H1 (cell line): Measurements from ENCODE around the gene CUL9. TPM values are rescaled to one million over a fixed set of nuclear protein-coding genes. Genes with fewer than 3 reads are reported as not detected.

Source experiments
- CTCF ChIA-PET: fragments of 300-600 bp; sonication (Branson Sonifier 250); formaldehyde crosslinking; loops from one replicate; lab custom pipeline; 2021; ENCODE audit not compliant: partially characterized antibody; lab: Charles Lee
- POLR2A ChIA-PET: fragments of 300-600 bp; sonication (Branson Sonifier 250); formaldehyde crosslinking; loops from one replicate; lab custom pipeline; 2021; ENCODE audit warnings: inconsistent platforms; ENCODE audit not compliant: partially characterized antibody; lab: Charles Lee
- DNase-seq, 2 experiments: peaks; one replicate each; pipeline versions ENCODE4 v3.0.0 to v3.0.0-alpha.2; 2010 to 2022; ENCODE audit warnings: low spot score in 2 of 2, low read depth in 1 of 2, mixed read lengths in 1 of 2
- FAIRE-seq: peaks from 2 replicates; lab custom pipeline; 2011; peaks lifted over from hg19 to GRCh38; lab: Jason Lieb, UNC
- H2AFZ ChIP-seq: 2 replicates; pipeline ENCODE4 v1.8.1; 2012; ENCODE audit warnings: low read length, inconsistent platforms
- H2AK5ac ChIP-seq: 2 replicates; pipeline ENCODE4 v1.6.1; 2013; ENCODE audit warnings: low read depth, low read length
- H2BK120ac ChIP-seq: replicated peaks from 2 replicates; pipeline ENCODE3; 2013; ENCODE audit warnings: low read depth, low read length, inconsistent platforms
- H2BK12ac ChIP-seq: 2 replicates; pipeline ENCODE4 v1.6.1; 2013; ENCODE audit warnings: low read depth, low read length
- H2BK15ac ChIP-seq: 2 replicates; pipeline ENCODE4 v1.6.1; 2013; ENCODE audit warnings: low read length
- H2BK20ac ChIP-seq: 2 replicates; pipeline ENCODE4 v1.6.1; 2013; ENCODE audit warnings: low read length
- H2BK5ac ChIP-seq: 2 replicates; pipeline ENCODE4 v1.6.1; 2013; ENCODE audit warnings: low read depth, low read length
- H3K14ac ChIP-seq: 2 replicates; pipeline ENCODE4 v1.6.1; 2013; ENCODE audit warnings: inconsistent platforms; ENCODE audit not compliant: insufficient read length
- H3K18ac ChIP-seq: 2 replicates; pipeline ENCODE4 v1.6.1; 2013; ENCODE audit warnings: low read length; ENCODE audit errors: extremely low read depth
- H3K23ac ChIP-seq: 2 replicates; pipeline ENCODE4 v1.6.1; 2013; ENCODE audit warnings: inconsistent platforms; ENCODE audit not compliant: insufficient read length
- H3K23me2 ChIP-seq: 2 replicates; pipeline ENCODE4 v1.6.1; 2013; ENCODE audit warnings: low read depth, low read length
- H3K27ac ChIP-seq: 2 replicates; pipeline ENCODE4 v1.6.1; 2011; ENCODE audit warnings: low read depth, low read length, inconsistent platforms
- H3K27me3 ChIP-seq, 4 experiments: replicated peaks in 1 of 4; 1 replicate in 1 of 4; 2 replicates in 3 of 4; pipeline versions ENCODE4 v1.6.1 to v1.8.1; 2011 to 2013; ENCODE audit warnings: low read length in 3 of 4, mild to moderate bottlenecking in 3 of 4, inconsistent platforms in 2 of 4, mixed read lengths in 2 of 4, moderate library complexity in 1 of 4; ENCODE audit not compliant: control insufficient read depth in 3 of 4, insufficient read depth in 3 of 4; ENCODE audit errors: extremely low read depth in 1 of 4
- H3K36me3 ChIP-seq, 4 experiments: 2 replicates each; pipeline versions ENCODE4 v1.6.1 to v1.8.1; 2011 to 2013; ENCODE audit warnings: mild to moderate bottlenecking in 4 of 4, low read length in 3 of 4, moderate library complexity in 2 of 4, control low read depth in 1 of 4, inconsistent platforms in 1 of 4; ENCODE audit not compliant: insufficient read depth in 4 of 4, control insufficient read depth in 2 of 4
- H3K4ac ChIP-seq: replicated peaks from 2 replicates; pipeline ENCODE3; 2013; ENCODE audit warnings: low read length, low read depth, mixed read lengths, inconsistent platforms; ENCODE audit not compliant: insufficient read length
- H3K4me1 ChIP-seq, 4 experiments: replicated peaks in 1 of 4; 1 replicate in 1 of 4; 2 replicates in 3 of 4; pipeline versions ENCODE4 v1.6.1 to v1.8.1; 2011 to 2013; ENCODE audit warnings: low read length in 3 of 4, inconsistent platforms in 2 of 4, mixed read lengths in 1 of 4; ENCODE audit not compliant: insufficient read depth in 4 of 4, control insufficient read depth in 3 of 4
- H3K4me2 ChIP-seq, 2 experiments: 2 replicates each; pipeline versions ENCODE4 v1.6.1 to v1.8.1; 2011 to 2013; ENCODE audit warnings: low read depth in 2 of 2, low read length in 2 of 2, control low read depth in 1 of 2, inconsistent platforms in 1 of 2, mild to moderate bottlenecking in 1 of 2; ENCODE audit not compliant: insufficient read depth in 1 of 2
- H3K4me3 ChIP-seq, 4 experiments: fragments of 200-600, 300-600 bp in 1 of 4; sonication (generic), shearing (Covaris generic), sonication (Bioruptor Twin) in 1 of 4; 2 replicates each; pipeline versions ENCODE4 v1.5.1 to v1.8.1; 2011 to 2016; ENCODE audit warnings: low read length in 4 of 4, low read depth in 3 of 4, control low read depth in 2 of 4, inconsistent platforms in 2 of 4, mild to moderate bottlenecking in 2 of 4, mixed read lengths in 1 of 4, moderate library complexity in 1 of 4; ENCODE audit not compliant: insufficient read depth in 2 of 4; ENCODE audit errors: extremely low read depth in 1 of 4
- H3K56ac ChIP-seq: replicated peaks from 2 replicates; pipeline ENCODE3; 2013; ENCODE audit warnings: low read depth, mild to moderate bottlenecking, mixed read lengths, low read length, inconsistent platforms; ENCODE audit not compliant: insufficient read length
- H3K79me1 ChIP-seq: 2 replicates; pipeline ENCODE4 v1.6.1; 2013; ENCODE audit warnings: low read depth, low read length, control low read depth
- H3K79me2 ChIP-seq, 2 experiments: 2 replicates each; pipeline versions ENCODE4 v1.6.1 to v1.8.1; 2012 to 2013; ENCODE audit warnings: low read length in 2 of 2, mild to moderate bottlenecking in 2 of 2, inconsistent platforms in 1 of 2; ENCODE audit not compliant: insufficient read depth in 2 of 2, control insufficient read depth in 1 of 2
- H3K9ac ChIP-seq, 4 experiments: replicated peaks in 1 of 4; 1 replicate in 1 of 4; 2 replicates in 3 of 4; pipeline versions ENCODE4 v1.6.1 to v1.8.1; 2011 to 2013; ENCODE audit warnings: low read depth in 3 of 4, low read length in 3 of 4, control low read depth in 2 of 4, mild to moderate bottlenecking in 2 of 4, moderate library complexity in 2 of 4, inconsistent platforms in 1 of 4; ENCODE audit errors: extremely low read depth in 1 of 4
- H3K9me3 ChIP-seq, 2 experiments: 2 replicates each; pipeline versions ENCODE4 v1.6.1 to v1.8.1; 2012 to 2013; ENCODE audit warnings: mild to moderate bottlenecking in 2 of 2, moderate library complexity in 2 of 2, control low read depth in 1 of 2, inconsistent platforms in 1 of 2, low read depth in 1 of 2, low read length in 1 of 2, mixed read lengths in 1 of 2; ENCODE audit not compliant: insufficient read depth in 2 of 2
- H4K20me1 ChIP-seq, 2 experiments: replicated peaks in 1 of 2; 2 replicates each; pipeline versions ENCODE3 to v1.8.1; 2011 to 2013; ENCODE audit warnings: inconsistent platforms in 2 of 2, low read length in 2 of 2, mild to moderate bottlenecking in 1 of 2; ENCODE audit not compliant: insufficient read depth in 2 of 2, control insufficient read depth in 1 of 2
- H4K5ac ChIP-seq: 2 replicates; pipeline ENCODE4 v1.6.1; 2013; ENCODE audit warnings: low read length, low read depth, mixed read lengths, inconsistent platforms; ENCODE audit not compliant: insufficient read length
- H4K8ac ChIP-seq: 2 replicates; pipeline ENCODE4 v1.8.0; 2013; ENCODE audit warnings: mild to moderate bottlenecking, moderate library complexity, low read length, inconsistent platforms; ENCODE audit not compliant: insufficient read depth; ENCODE audit errors: extremely low read depth
- H4K91ac ChIP-seq: replicated peaks from 2 replicates; pipeline ENCODE3; 2013; ENCODE audit warnings: low read length, mixed read lengths, inconsistent platforms; ENCODE audit not compliant: insufficient read length
- ATF3 ChIP-seq: IDR thresholded peaks from 2 replicates; pipeline ENCODE4 v1.6.1; 2011; ENCODE audit warnings: low read depth, mild to moderate bottlenecking, low read length; ENCODE audit not compliant: insufficient read depth
- CBX8 ChIP-seq: fragments of 300-800, 300-1000 bp; sonication (generic); IDR thresholded peaks from 2 replicates; pipeline ENCODE4 v1.7.1; 2016; ENCODE audit warnings: low read depth, low read length, borderline replicate concordance
- GTF2F1 ChIP-seq: IDR thresholded peaks from 2 replicates; pipeline ENCODE4 v1.6.1; 2012; ENCODE audit warnings: low read depth, low read length, improper control_type of control experiment, borderline replicate concordance
- JUN ChIP-seq: IDR thresholded peaks from 2 replicates; pipeline ENCODE4 v1.6.1; 2011; ENCODE audit warnings: low read depth, mild to moderate bottlenecking, improper control_type of control experiment, low read length
- MAX ChIP-seq: IDR thresholded peaks from 2 replicates; pipeline ENCODE4 v1.6.1; 2012; ENCODE audit warnings: inconsistent platforms
- NRF1 ChIP-seq: IDR thresholded peaks from 2 replicates; pipeline ENCODE4 v1.6.1; 2011; ENCODE audit warnings: mild to moderate bottlenecking, low read depth, low read length, improper control_type of control experiment
- PHF8 ChIP-seq: fragments of 200-600 bp; sonication (generic); conservative IDR thresholded peaks from 2 replicates; pipeline ENCODE4 v1.7.1; 2012; ENCODE audit warnings: low read depth, mild to moderate bottlenecking, inconsistent platforms, low read length, moderate library complexity
- TCF12 ChIP-seq: IDR thresholded peaks from 2 replicates; pipeline ENCODE4 v1.6.1; 2011; ENCODE audit warnings: low read depth, mild to moderate bottlenecking, low read length
- whole genome bisulfite sequencing, 2 experiments: shearing (Covaris generic) in 1 of 2; methylation state at CpG; one replicate each; pipeline versions ENCODE4 v1.1.6 to v1.1.7; 2013 to 2015; ENCODE audit warnings: low lambda C conversion rate in 2 of 2, mixed read lengths in 2 of 2, inconsistent platforms in 1 of 2, low coverage in 1 of 2, missing lambda C conversion rate in 1 of 2; ENCODE audit not compliant: insufficient replicate concordance in 2 of 2, insufficient coverage in 1 of 2, insufficient read length in 1 of 2; ENCODE audit errors: extremely low coverage in 1 of 2, missing lambda C conversion rate in 1 of 2; 5-methylcytosine and 5-hydroxymethylcytosine counted together
- polyA plus RNA-seq, 7 experiments: library from polyadenylated mRNA; depleted of rRNA in 3 of 7; stranded (reverse) in 5 of 7; unstranded in 2 of 7; fragments of >200 nt in 5 of 7; fragments of 200-250 nt in 2 of 7; gene quantifications; 1 replicate in 5 of 7; 2 replicates in 1 of 7; 4 replicates in 1 of 7; pipeline versions ENCODE4 v1.2.1 to v1.2.3, GENCODE V29; 2011 to 2013; ENCODE audit warnings: missing spikeins in 2 of 7, mixed read lengths in 2 of 7
- total RNA-seq: library from RNA; stranded (reverse); fragmentation: NEBNext Ultra II Directional; extraction: Animal tissue kit (Norgen Biotek cat#: 25700); gene quantifications from 2 replicates; pipeline ENCODE4 v1.2.1, GENCODE V29; 2021
- TF ChIP-seq, protein P1 (sequence below), 3 experiments: IDR thresholded peaks; 1 replicate in 2 of 3; 2 replicates in 1 of 3; pipeline versions ENCODE4 v1.5.1 to v1.6.1; 2011; ENCODE audit warnings: low read length in 3 of 3, mild to moderate bottlenecking in 3 of 3, inconsistent platforms in 2 of 3, low read depth in 1 of 3, moderate library complexity in 1 of 3; ENCODE audit not compliant: insufficient read depth in 1 of 3; ENCODE audit errors: control extremely low read depth in 1 of 3

CUL9 gene
- total and polyA plus RNA-seq, 2 of the 8 experiments (the other 6 are each of a cell fraction or from before 2014, with no cell fraction given): 7.7 to 9.8 TPM

- peaks cover 2 to 42% (median 33%) of the 10 kb centered on the region in 4 experiments for H3K27me3 ChIP-seq
- no peak overlapping the region for H3K9ac ChIP-seq
- H2AK5ac ChIP-seq: peak overlapping the region; percentile 59
- H2BK15ac ChIP-seq: peak overlapping the region; percentile 83
- CTCF ChIA-PET: interaction anchor here (0.6 to 9.4 kb wide), 21 partner anchors 10 to 239 kb away, joined by 3 to 78 read pairs (median 3); partner anchors contain the start of gene CRIP3
- H3K4me1 ChIP-seq: peaks cover 3 to 29% (median 17%) of the 10 kb centered on the region in 4 experiments
- no peak overlapping the region for H3K23ac ChIP-seq
- DNase-seq: no peak
- H2BK12ac ChIP-seq: peak overlapping the region; percentile 69; the same call in 1 of the 2 replicates
- peaks cover 4% of the 10 kb centered on the region; the same call in 1 of the 2 replicates for H3K23me2 ChIP-seq
- H2AFZ ChIP-seq: no peak overlapping the region
- no peaks in the 10 kb centered on the region for H3K79me1 ChIP-seq
- peak overlapping the region in 2 of 4 experiments; percentile 19 to 54; a peak in 2 of 8 replicates for H3K4me3 ChIP-seq
- no peak overlapping the region for H3K14ac ChIP-seq
- H3K36me3 ChIP-seq: no peaks in the 10 kb centered on the region
- H4K8ac ChIP-seq: no peak overlapping the region
- H3K9me3 ChIP-seq: no peaks in the 10 kb centered on the region
- H4K5ac ChIP-seq: no peak overlapping the region
- H4K91ac ChIP-seq: no peak overlapping the region
- peak overlapping the region; percentile 75; the same call in 1 of the 2 replicates for H2BK20ac ChIP-seq
- no peaks in the 10 kb centered on the region for H4K20me1 ChIP-seq
- H3K4ac ChIP-seq: no peak overlapping the region
- H3K79me2 ChIP-seq: no peaks in the 10 kb centered on the region
- peak overlapping the region; percentile 65 to 73; a peak in 3 of 4 replicates for H3K4me2 ChIP-seq
- no peak overlapping the region for H3K27ac ChIP-seq
- H3K56ac ChIP-seq: no peak overlapping the region
- no peak for FAIRE-seq
- peak overlapping the region; percentile 40; the same call in 1 of the 2 replicates for H2BK5ac ChIP-seq
- WGBS, 2 experiments: 88% methylated on average over 10 of the region's 10 CpGs; no CpG with 5 or more reads in 1 of the 2 experiments
- peak overlapping the region; percentile 62; the same call in 1 of the 2 replicates for H3K18ac ChIP-seq
- POLR2A ChIA-PET: interaction anchor here (0.6 to 2.2 kb wide), 6 partner anchors 8 to 931 kb away, joined by 3 to 5 read pairs (median 5); no protein-coding TSS in a partner anchor
- no peak overlapping the region for H2BK120ac ChIP-seq
- TF ChIP-seq JUN (no peak), MAX (no peak), ATF3 (no peak), PHF8 (no peak), NRF1 (no peak), CBX8 (no peak), GTF2F1 (no peak), TCF12 (no peak)
- TF ChIP-seq, protein P1, sequence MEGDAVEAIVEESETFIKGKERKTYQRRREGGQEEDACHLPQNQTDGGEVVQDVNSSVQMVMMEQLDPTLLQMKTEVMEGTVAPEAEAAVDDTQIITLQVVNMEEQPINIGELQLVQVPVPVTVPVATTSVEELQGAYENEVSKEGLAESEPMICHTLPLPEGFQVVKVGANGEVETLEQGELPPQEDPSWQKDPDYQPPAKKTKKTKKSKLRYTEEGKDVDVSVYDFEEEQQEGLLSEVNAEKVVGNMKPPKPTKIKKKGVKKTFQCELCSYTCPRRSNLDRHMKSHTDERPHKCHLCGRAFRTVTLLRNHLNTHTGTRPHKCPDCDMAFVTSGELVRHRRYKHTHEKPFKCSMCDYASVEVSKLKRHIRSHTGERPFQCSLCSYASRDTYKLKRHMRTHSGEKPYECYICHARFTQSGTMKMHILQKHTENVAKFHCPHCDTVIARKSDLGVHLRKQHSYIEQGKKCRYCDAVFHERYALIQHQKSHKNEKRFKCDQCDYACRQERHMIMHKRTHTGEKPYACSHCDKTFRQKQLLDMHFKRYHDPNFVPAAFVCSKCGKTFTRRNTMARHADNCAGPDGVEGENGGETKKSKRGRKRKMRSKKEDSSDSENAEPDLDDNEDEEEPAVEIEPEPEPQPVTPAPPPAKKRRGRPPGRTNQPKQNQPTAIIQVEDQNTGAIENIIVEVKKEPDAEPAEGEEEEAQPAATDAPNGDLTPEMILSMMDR (IDR thresholded peaks at IDR 0.05; ENCODE audit: control extremely low read depth in 1 of 3, insufficient read depth in 1 of 3, low read depth in 1 of 3, low read length in 3 of 3): no peak
These were observed 86.8 kb downstream of the CUL9 start for GRCh38 chr6:43268782-43269272.
